Cerebellar cortex (tissue), 1 donor: Measurements from ENCODE around the gene TTC28.

Experiments used
- DNase-seq: peaks from one replicate; pipeline ENCODE4 v3.0.0-alpha.2; 2015; ENCODE audit warnings: low spot score

The TTC28 gene

DNA sequence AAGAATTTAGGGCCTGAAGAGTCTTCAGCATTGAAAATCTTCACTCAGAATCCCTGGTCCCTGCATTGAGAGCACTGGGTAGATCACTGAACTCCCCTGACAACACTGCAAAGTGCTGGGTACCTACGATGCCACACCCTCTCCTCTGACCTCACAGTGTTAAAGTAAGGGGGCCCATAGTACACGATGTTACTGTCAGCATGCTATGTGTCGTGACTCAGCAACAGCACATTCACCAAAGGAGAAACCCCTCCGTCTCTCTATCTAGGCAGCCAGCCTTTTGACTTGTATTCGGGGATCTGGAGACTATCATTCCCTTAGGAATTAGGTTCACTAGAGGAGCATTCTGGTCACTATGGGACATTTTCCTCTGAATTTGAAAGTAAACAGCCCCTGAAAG lies 693.2 kb downstream of the TTC28 start:
- DNase-seq: no peak

DNA sequence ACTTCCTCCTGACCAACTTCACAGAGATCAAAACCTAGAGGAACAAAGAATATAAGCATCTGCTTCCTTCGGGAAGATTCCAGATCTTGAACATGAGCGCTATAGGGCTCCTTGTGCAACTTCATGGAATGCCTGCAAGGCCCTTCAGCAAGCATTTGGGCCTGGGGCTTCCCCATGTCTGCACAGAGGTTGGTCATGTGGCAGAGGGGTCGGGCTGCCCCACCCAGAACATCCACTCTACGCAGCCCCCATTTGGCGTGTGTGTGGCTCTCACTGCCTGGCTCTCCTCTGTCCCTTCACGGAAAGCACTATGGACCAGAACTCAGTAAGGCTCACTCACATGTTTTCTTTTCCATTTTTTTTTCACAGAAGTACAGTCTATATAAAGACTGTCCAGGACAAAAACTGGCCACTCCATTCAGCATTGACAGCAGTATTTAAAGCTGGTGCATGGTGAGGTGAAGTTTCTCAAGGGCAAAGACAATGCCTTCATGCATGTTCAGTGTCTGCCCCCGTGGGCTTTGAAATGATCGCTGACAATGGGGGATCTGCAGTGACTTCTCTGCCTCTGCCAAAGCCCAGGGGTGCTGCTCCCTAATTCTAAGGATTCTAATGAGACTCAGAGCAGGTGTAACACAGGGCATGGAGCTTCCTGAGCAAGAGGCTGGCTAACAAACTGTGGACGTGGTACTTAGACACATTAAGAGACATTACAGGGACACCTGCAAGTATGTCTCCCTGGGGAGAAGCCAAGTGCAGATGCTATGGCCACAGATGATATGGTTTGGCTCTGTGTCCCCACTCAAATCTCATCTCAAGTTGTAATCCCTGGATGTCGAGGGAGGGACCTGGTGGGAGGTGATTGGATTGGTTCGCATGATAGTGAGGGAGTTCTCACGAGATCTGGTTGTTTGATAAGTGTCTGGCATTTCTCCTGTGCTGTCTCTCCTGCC lies 694.0 kb downstream of the TTC28 start:
- DNase-seq: no peak

DNA sequence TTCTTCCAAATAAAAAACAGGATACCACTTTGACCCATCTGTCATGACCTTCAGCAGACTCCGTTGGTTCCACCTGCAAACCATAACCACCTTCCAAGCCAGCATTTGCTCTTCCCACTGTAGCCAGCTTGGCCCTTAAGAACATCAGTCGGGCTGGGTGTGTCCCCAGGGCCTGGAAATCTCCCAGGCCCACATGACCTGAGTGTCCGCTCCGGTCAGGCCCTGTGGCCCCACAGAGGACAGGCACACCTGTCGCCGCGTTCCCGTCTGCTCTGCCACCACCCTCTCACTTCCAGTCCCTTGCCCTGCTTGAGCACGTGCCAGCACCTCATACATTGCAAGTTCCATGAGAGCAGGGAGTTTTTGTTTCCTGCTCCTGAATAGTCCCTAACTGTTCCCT lies 694.9 kb downstream of the TTC28 start:
- no peak for DNase-seq

DNA sequence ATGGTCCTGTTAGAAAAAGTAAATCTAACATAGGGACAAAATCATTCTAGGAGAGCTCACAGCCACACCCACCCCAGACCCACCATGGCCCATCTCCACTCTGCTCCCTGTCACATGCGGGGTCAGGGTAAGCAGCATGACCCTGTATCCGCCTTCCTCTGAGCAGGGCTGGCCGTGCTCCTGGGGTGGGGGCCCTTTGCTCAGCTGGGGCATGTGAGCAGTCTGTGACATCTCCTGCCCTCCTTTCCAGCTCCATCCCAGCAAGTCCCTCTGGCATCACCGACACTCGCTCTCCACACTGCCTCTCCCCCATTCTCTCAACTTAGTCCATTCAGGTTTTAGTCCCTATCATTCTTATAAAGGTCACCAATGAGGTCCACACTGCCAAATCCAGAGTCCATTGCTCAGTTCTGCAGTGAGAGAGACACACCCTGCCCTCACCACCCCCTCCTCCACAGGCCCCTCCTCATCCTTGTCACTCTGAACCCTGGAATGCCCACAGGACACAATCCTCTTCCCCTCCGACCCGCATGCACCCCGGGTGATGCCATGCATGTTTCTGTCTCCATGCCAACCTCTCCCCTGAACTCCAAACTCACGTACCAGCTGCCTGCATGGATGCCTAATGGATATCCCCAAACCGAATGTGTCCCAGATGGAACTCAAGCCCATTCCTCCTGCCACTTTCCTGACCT lies 695.5 kb downstream of the TTC28 start:
- no peak for DNase-seq

DNA sequence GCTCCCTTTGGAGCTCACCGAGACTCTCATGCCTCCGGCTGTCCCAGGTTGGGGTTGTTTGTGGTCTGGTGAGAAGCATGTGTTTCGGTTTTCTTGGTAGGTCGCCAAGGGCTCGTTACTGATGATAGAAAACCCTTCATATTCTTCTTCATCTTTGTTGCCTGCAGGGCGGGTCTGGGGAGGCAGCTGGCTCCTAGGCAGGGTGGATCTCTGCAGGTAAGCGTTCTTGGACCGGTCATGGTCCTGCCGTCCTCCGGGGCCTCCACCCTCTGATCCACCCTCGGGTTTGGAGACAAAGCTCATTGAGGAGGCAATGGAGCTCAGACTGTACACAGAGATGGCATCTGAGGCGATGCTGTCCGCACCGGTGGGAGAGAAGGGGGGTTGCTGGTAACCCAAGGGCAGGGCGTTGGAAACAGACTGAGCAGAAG lies 696.3 kb downstream of the TTC28 start:
- DNase-seq: no peak

DNA sequence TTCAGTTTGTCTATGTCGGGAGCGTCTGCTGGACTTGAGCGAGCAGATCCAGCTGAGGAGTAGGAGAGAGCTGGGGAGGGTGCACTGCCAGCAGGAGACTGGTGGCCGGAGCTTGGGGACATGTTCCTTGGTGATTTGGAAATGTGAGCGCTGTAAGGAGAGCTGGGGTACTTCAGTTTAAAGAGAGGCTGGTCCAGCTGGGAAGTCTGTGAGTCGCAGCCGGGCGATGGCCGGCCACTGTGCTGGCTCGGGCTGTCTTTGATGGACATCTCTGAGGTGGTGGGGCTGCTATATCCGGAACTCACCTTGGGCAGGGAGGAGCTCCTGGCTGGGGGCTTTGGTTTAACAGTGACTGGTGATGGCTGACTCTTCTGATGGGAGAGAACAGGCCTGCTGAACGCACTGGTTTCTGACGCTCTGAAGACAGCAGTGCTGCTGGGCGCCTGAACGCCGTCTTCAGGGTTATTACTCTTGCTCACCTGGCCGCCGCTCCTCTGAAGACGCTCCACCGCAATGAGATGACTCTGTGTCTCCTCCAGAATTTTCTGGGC lies 696.9 kb downstream of the TTC28 start:
- DNase-seq: no peak

DNA sequence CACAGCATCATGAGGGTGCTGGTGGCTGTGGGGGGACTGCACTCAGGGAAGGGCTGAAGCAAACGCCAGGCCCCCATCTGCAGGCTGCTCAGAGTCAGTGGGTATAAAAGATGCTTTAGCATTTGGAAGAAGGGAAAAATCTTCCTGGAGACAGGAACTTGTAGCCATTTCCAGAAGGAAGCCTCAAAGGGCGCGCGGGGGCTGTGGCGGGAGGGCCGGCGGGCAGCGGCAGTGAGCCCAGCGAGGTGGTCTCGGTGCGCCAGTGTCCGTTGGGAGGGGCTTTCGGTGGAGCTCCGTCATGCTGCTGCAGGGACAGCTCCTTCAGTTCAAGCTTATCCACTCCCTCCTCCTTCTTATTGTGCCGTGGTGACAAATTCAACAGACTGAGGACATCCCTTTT lies 697.5 kb downstream of the TTC28 start:
- DNase-seq: no peak

DNA sequence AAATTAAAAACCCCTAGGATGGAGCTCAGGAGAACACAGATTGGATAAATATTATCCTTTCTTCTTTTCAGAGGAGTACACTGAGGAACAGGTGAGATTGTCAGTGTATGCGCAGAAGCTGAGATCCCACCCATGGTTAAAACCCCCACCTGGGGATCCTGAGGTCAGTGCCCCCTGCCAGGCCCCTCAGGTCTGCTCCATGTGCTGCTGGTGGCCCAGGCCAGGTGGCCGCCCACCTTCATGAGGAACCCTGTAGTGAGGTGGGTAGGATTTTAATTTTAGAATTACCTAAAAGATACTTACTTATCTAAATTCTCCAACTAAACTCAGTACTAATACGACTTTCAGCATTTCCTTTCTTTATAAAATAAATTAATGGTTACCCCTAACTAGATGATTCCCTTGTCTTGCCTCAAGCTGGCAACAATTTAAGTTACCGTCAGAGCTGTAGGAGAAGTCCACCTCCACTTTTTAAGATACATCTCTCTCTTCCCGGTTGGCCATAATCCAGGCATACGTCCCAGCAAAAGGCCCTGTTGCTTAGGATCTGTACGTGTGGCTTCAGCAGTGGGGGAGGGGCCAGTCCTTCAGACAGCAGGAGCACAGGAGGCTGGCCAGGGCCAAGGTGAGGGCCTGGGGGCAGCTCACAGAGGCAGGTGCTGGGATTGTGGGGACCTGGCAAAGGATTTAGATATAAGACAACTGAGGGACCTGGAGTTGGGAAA lies 699.1 kb downstream of the TTC28 start:
- no peak for DNase-seq

DNA sequence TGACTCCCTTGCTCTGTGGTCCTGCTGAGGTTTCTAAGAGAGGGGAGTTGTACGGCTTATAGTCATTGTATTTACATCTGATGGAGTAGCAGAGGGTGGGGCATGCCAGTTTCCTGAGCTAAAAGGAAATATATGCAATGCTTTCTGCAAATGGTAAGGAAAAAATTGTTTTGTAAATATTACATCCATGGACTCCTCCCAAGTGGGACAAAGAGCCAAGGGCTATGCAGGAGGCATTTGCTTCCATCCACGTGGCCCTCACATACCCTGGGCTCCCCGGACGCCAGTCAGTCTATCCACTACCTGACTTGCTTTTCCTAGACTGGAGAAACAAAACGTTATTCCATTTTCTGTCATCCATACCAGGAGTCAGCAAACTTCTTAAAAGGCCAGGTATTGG lies 700.8 kb downstream of the TTC28 start:
- no peak for DNase-seq

DNA sequence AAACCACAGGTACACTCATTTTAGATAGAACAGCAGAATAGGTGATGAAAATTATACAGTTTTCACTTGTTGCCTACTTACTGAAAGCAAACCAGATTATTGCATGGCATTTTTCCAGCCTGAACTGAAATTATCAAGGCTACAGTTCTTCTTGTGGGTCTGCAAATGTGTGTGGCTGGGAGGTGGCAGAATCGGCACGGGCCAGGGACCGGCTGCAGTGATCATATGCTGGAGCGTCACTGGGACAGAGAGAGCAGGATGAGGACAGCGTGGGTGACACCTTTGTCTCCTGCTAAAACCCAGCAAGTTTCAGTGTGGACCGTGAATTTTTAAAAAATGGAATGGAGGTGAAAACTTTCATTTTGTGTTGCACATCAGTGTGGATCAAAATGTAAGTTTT lies 701.3 kb downstream of the TTC28 start:
- no peak for DNase-seq

DNA sequence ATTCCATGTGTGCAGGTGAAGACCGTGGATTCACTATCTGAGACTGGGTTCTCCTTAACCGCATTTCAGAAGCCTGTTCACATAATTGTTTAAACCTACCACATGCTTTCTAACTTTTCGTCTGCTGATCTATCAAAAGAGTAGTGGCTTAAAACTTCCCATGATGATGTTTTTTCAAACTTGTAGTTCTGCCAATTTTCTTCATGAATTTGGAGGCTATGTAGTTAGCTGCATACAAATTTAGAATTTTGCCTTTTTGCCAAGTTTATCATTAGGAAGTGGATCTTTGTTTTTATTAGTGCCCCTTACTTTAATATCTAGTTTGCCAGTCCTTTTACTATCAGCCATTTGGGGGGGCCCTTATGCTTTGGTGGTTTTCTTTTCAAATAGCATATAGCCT lies 703.1 kb downstream of the TTC28 start:
- DNase-seq: no peak

DNA sequence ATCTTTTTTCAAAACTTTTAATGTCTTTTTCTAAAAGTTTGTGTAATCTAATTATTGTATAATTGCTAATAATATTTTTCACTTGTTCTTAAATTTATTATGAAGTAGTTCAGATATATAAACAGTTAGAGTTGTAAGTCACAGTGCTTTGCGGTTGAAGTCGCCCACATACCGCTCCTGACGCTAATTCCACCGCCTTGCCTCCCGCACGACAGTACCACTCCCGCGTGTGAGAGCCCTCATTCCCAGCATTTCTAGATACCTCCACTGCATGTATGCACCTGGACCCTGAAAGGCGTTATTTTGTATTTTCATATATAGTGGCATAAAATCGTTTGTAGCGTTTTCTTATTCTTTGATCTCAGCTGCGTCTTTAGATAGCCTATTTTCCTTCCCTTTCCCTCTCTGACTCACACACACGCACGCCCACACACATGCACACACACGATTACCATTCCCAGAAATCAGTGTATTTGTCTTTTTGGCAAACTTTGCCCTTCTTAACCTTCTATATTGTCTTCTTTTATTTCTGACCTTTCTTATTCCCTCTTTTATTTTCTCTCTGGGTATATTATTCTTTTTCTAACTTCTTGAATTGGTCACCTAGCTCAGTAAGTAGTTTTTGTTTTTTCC lies 704.1 kb downstream of the TTC28 start:
- DNase-seq: no peak

DNA sequence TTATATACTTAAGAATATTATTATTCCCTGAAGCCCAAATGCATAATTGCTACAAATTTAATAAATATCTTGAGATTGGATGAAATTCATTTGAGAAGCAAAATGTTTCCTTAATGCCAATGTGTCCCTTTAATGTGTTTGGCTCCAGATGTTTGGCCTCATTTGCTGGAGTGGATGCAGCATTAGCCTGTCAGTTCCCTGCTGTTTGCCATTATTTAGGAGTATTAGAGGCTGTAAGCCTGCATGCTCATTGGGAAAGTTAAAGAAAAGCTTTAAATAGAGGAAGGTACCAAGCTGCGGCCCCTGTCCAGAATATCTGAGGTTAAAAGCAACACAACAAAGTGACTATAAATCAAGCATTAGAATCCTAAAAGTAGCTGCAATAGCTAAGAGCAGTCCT lies 705.8 kb downstream of the TTC28 start:
- DNase-seq: no peak

DNA sequence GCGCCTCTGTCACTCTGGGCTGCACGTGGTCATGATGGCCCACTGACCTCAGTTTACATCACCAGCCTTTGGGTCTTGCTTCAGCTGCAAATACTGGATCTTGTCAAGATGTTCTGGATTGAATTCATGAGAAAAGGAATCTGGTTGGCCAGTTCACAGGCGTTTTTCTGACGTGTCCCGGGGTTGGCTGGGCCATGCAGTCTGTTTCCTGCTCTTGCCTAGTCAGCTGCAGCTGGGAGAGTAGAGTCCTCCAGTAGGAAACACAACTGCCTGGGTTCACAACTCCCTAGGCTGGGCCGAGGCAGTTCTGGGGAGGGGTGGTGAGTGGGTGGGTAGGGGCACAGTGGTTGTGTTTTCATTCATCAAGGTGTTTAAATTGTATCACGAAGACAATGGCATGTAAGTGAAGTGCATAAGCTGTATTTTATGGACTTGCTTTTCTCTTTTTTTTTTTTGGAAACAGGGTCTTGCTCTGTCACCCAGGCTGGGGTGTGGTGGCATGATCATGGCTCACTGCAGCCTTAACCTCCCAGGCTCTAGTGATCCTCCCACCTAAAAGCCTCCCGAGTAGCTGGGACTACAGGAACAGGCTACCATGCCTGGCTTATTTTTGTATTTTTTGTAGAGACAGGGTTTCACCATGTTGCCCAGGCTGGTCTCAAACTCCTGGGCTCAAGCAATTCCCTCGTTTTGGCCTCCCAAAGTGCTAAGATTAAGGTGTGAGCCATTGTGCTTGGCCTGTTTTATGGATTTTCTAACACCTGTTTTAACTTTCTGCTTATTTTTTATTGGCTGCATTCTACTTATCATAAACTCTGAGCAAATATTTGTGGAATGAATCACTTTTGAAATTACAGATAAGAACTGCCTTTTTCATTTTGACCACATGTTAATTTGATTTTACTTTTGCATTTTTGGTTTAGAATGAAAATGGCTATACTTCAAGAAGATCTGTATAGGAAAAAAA lies 706.6 kb downstream of the TTC28 start:
- no peak for DNase-seq

DNA sequence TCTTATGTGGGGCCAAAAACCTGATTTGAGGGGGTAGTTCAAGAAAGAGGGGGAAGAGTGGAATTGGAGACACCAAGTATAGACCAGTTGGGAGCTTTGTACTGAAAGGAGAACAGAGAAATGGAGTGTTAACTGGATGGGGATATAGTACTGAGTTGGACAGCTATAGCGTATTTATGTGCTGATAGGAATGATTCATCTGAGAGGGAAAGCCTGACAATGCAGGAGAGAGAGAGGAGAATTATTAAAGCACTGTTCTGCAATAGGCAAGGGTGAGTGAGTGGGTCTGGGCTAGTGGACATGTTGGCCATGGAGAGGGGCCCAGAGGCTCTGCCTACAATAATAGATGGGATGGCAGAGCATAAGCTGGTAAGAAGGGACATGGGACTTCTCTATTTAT lies 707.7 kb downstream of the TTC28 start:
- DNase-seq: no peak

DNA sequence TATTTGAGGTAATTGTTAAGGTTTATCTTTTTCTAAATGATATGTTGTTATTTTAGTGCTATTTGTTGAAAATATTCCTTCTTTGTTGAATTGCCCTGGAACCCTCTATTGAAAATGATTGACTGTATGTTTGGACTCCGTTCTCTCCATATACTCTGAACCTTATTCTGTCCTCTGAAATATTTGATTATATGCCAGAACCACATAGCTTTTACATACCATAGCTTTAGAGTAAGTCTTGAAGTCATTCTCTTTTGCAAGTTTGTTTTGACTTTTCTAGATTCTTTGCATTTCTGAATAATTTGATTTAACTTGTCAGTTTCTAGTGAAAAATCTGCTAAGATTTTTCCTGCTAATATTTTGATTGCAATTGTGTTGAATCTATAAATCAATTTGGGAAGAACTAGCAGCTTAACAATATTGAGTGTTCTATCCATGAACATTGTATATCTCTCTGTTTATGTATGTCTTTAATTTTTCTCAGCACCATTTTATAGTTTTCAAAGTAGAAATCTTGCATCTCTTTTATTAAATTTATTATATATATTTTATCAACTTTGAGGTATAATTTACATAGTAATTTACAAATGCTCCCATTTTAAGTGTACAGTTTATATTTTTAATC lies 708.9 kb downstream of the TTC28 start:
- no peak for DNase-seq

DNA sequence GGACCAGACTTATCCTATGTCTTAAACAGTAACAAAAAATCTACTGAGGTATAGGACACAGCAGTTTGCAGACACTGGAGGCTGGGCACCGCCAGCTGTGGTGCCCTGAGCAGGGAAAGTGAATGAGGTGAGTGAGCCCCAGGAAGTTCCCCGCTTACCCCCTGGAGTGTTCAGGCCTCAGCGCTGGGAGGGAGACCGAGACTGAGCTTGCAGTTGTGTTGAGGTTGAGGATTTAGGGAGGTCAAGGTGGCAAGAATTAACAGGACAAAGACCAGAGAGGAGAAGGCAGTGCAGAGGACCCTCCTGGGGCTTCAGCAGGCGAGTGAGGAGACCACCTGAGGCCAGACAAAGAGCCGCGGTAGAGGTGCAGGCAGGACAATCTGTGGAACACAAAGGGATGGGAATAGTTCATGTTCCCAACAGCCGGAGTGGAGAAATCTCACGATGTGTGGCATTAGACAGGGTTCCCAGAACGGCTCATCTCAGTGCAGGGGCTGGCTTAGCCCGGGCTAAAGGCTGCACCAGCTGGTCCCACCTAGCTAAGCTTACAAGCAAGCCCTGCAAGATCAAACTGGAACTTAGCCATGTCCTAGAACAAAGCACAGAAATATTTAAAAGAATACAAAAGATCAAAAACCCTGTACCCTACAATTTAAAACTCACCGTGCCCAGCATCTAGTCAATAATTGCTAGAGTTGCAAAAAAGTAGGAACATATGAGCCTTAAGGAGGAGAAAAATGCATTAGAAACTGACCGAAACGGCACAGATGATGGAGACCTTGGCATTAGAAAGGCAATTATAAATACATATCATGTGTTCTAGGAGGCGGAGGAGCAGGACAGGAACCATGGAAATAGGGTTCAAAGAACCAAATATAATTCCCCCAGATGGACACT lies 713.2 kb downstream of the TTC28 start:
- DNase-seq: no peak

DNA sequence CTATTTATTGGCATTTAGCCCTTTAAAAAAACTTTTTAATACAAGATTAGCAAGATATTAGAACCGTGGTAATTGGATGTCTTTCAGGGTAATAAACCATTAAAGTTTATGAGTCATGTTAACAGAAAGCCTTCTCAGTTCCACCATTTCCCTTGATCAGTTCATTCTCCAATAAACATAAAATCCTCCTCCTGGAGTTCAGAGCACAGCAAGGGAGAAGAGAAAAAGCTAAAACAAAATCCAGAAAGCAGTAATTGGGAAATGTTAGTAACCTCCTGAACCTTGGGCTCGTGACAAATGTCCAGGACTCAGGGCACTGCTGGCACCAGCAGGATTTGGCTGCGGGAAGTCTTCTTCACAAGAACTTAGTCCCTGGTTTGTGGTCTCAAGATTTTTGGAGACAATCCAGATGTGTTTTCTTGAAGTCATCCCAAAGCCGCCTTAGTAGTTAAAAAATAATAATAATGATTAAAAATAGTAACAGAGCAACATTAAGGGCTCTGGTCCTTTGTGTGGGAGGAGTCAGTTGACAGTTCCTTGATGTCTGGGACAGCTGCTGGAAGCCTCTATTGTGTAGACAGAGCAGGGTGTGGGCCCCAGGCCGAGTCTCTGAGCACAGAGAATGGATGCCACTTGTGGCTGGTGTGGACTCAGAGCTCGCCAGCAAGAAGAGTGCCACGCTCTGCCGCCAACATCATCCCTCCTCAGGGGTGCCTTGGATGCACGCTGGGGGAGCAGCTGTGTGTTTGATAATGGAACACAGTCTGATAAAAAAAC lies 717.2 kb downstream of the TTC28 start:
- DNase-seq: peak; percentile 17
